GM19240 (cell line): Measurements from ENCODE around the gene CELF4.
A peak's percentile ranks its signal among the peaks of the same experiment; 100 is the strongest.

ENCODE experiments used
- DNase-seq: peaks from one replicate; pipeline ENCODE4 v3.0.0; 2011; ENCODE audit warnings: low spot score; ENCODE audit not compliant: insufficient read length

The CELF4 gene

GRCh38 chr18:37548679-37549289, 16.8 kb downstream of the CELF4 start:
- no peak for DNase-seq

GRCh38 chr18:37547196-37547827, 18.3 kb downstream of the CELF4 start:
- DNase-seq: no peak

GRCh38 chr18:37546651-37547050, 18.9 kb downstream of the CELF4 start:
- no peak for DNase-seq

- no peak for DNase-seq
Measured at GRCh38 chr18:37546272-37546537, 19.4 kb downstream of the CELF4 start.

GRCh38 chr18:37545461-37546271, 19.9 kb downstream of the CELF4 start:
- DNase-seq: no peak

- no peak for DNase-seq
Measured at GRCh38 chr18:37544713-37545112, 20.9 kb downstream of the CELF4 start.

- no peak for DNase-seq
Measured at GRCh38 chr18:37544217-37544616, 21.4 kb downstream of the CELF4 start.

GRCh38 chr18:37543321-37543720, 22.3 kb downstream of the CELF4 start:
- DNase-seq: no peak

- DNase-seq: no peak
Measured at GRCh38 chr18:37541517-37541916, 24.1 kb downstream of the CELF4 start.

- no peak for DNase-seq
Measured at GRCh38 chr18:37540424-37541138, 25.0 kb downstream of the CELF4 start.

- DNase-seq: no peak
Measured at GRCh38 chr18:37539236-37539635, 26.4 kb downstream of the CELF4 start.

GRCh38 chr18:37538526-37539205, 26.9 kb downstream of the CELF4 start:
- no peak for DNase-seq

- peak; percentile 82 for DNase-seq
Measured at GRCh38 chr18:37537868-37538525, 27.6 kb downstream of the CELF4 start.

GRCh38 chr18:37536656-37537055, 28.9 kb downstream of the CELF4 start:
- no peak for DNase-seq

- no peak for DNase-seq
Measured at GRCh38 chr18:37535968-37536367, 29.6 kb downstream of the CELF4 start.

- DNase-seq: no peak
Measured at GRCh38 chr18:37534627-37535026, 31.0 kb downstream of the CELF4 start.

- no peak for DNase-seq
Measured at GRCh38 chr18:37533647-37534584, 31.7 kb downstream of the CELF4 start.

- DNase-seq: no peak
Measured at GRCh38 chr18:37532917-37533316, 32.7 kb downstream of the CELF4 start.

GRCh38 chr18:37529863-37530262, 35.7 kb downstream of the CELF4 start:
- DNase-seq: no peak

GRCh38 chr18:37529296-37529695, 36.3 kb downstream of the CELF4 start:
- no peak for DNase-seq
